Activated CD8-positive, alpha-beta memory T cell treated with anti-CD3 and anti-CD28 coated beads, Interleukin-2, amount 10 ng/mL, durations not matched to agents 7 days and 5 days (primary cell): ENCODE measurements around the gene PWP2. TPM values are rescaled to one million over a fixed set of nuclear protein-coding genes. Genes with fewer than 3 reads are reported as not detected.
"Not testable (repeated sequence)": the region's sequence is repeated elsewhere in the genome, so short reads cannot be mapped to it uniquely, and the experiment has no call there.

Source experiments
- ATAC-seq: fragments of 150-1000 bp; cut with Tn5 transposase; one replicate; pipeline ENCODE4 v1.10.0; 2021; ENCODE audit warnings: moderate library complexity
- CTCF ChIA-PET: fragments of 350-600 bp; sonication (Branson Sonifier 250); formaldehyde crosslinking; loops from one replicate; lab custom pipeline; 2021; ENCODE audit warnings: antibody characterized with exemption; lab: Charles Lee
- DNase-seq: peaks from one replicate; pipeline ENCODE4 v3.0.0-alpha.2; 2020
- H3K27ac Mint-ChIP-seq: one replicate; pipeline ENCODE4 v1.8.0; 2021; ENCODE audit warnings: mild to moderate bottlenecking, mixed read lengths
- H3K27me3 Mint-ChIP-seq: one replicate; pipeline ENCODE4 v1.8.0; 2021; ENCODE audit warnings: mixed read lengths
- H3K36me3 Mint-ChIP-seq: one replicate; pipeline ENCODE4 v1.8.0; 2021; ENCODE audit warnings: mild to moderate bottlenecking, mixed read lengths
- H3K4me1 Mint-ChIP-seq: one replicate; pipeline ENCODE4 v1.8.0; 2021; ENCODE audit warnings: mixed read lengths
- H3K4me3 Mint-ChIP-seq: one replicate; pipeline ENCODE4 v1.8.0; 2021; ENCODE audit warnings: mild to moderate bottlenecking, moderate library complexity, mixed read lengths
- H3K9me3 Mint-ChIP-seq: one replicate; pipeline ENCODE4 v1.8.0; 2022; ENCODE audit warnings: low read depth, mixed read lengths
- total RNA-seq, 2 experiments: library from RNA; stranded (reverse); gene quantifications; one replicate each; pipeline ENCODE4 v1.2.3, GENCODE V29; 2021

Gene PWP2
- total RNA-seq, 2 experiments from 2014 or later = 9.3 to 9.6 TPM

DNA sequence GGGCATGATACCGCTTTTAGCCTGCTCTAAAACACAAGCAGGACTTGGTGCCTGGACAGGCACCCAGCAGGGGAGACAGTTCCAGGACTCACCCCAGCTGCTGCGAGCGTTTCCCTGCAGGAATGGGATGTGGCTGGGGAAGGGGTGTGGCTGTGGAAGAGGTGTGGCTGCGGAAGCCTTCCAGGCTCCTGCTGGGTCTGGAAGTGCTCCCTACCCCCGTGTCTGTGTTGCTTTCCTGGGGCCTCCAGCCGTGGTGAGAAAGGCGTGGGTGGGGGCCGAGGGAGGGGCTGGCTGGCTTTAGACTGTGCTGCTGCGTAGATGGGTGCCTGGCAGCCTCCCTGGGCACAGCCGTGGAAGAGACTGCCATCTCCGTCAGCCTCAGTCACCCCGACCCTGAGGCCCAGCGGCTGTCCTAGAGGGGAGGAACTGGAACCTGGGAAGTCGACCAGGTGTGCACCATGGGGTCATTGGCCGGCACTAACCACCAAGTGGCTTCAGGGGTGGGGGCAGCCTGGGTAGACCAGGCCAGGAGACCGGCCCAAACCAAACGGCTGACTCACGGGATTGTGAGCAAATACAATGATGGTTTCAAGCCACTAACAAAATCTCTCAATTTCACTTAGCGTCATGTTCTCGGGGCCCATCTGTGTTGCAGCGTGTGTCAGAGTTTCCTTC, 46.2 kb downstream of the PWP2 start:
- H3K36me3 Mint-ChIP-seq, H3K9me3 Mint-ChIP-seq, H3K27ac Mint-ChIP-seq, H3K4me3 Mint-ChIP-seq, DNase-seq, H3K27me3 Mint-ChIP-seq, H3K4me1 Mint-ChIP-seq, CTCF ChIA-PET: not testable (repeated sequence)
- ATAC-seq = peak; percentile 10

DNA sequence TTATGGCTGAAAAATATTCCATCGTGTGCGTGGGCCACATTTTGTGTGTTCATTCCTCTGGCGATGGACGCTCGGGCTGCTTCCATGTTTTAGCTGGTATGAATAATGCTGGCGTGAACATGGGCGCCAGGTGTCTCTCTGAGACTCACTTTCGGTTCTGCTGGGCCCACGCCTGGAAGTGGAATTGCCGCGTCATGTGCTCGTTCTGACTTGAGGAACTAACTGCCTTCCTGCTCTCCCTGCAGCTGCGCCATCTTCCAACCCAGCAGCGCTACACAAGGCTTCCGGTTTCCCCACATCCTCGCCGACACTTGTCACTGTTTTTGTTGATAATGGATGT, 46.7 kb downstream of the PWP2 start:
- CTCF ChIA-PET, H3K4me1 Mint-ChIP-seq, H3K36me3 Mint-ChIP-seq, H3K27ac Mint-ChIP-seq, H3K9me3 Mint-ChIP-seq, H3K27me3 Mint-ChIP-seq, H3K4me3 Mint-ChIP-seq: not testable (repeated sequence)
- DNase-seq (peak; percentile 42), ATAC-seq (peak; percentile 27)

- H3K27ac Mint-ChIP-seq, H3K27me3 Mint-ChIP-seq, CTCF ChIA-PET, DNase-seq, H3K36me3 Mint-ChIP-seq, H3K9me3 Mint-ChIP-seq, H3K4me3 Mint-ChIP-seq, H3K4me1 Mint-ChIP-seq: not testable (repeated sequence)
- peak; percentile 14 for ATAC-seq
Measured at GRCh38 chr21:44154816-44155230, 47.6 kb downstream of the PWP2 start.

DNA sequence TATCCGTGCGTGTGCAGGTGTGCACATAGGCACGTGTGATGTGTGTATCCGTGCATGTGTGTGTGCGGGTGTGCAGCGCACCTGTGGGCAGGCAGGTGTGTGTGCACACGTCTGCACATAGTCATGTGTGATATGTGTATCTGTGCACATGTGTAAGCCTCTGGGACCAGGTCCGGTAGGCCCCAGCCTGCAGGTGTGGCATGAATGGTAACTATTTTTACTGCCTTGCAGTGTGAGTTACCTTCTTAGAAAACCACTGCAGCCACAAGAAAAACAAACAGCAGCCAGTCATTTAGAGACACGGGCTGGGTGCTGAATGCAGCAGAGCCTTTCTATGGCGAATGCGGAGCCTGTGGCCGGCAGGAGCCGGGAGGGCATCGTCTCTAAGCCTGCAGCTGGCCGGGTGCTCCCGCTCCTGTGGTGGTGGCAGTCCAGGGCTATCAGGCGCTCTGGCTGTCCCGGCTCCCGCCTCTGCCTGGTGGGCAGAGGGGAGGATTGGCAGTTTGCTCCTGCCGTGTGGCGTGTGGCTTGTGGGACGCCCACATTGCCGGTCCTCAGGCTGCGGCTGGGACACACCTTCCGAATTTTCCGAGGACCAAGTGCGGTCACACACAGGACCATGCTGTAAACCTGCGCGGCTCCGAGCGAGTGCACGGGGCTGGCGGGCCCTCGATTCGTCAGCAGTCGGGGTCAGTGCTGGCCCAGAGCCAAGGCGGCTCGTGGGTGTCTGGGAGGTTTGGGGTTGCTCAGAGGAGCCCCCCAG, 48.2 kb downstream of the PWP2 start:
- DNase-seq, H3K4me3 Mint-ChIP-seq, CTCF ChIA-PET, H3K27ac Mint-ChIP-seq, H3K9me3 Mint-ChIP-seq, H3K4me1 Mint-ChIP-seq, H3K27me3 Mint-ChIP-seq, H3K36me3 Mint-ChIP-seq: not testable (repeated sequence)
- ATAC-seq = peak; percentile 65

DNA sequence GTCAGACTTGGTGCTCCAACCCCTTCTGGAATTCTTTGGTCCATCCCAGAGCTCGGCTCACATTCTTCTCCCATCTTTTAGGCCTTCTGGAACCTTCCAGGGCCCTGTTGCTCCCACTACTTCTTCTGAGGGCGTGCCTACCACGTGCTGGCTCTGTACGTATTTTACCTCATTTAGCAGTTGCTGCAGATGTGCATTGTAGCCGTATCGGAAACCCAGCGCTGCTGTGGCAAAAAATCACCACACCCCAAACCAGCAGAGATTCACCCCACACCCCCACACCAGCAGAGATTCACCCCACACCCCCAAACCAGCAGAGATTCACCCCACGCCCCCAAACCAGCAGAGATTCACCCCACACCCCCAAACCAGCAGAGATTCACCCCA, 48.8 kb downstream of the PWP2 start:
- H3K4me3 Mint-ChIP-seq, H3K9me3 Mint-ChIP-seq, H3K27ac Mint-ChIP-seq, ATAC-seq, H3K36me3 Mint-ChIP-seq, H3K4me1 Mint-ChIP-seq, H3K27me3 Mint-ChIP-seq, DNase-seq, CTCF ChIA-PET: not testable (repeated sequence)

DNA sequence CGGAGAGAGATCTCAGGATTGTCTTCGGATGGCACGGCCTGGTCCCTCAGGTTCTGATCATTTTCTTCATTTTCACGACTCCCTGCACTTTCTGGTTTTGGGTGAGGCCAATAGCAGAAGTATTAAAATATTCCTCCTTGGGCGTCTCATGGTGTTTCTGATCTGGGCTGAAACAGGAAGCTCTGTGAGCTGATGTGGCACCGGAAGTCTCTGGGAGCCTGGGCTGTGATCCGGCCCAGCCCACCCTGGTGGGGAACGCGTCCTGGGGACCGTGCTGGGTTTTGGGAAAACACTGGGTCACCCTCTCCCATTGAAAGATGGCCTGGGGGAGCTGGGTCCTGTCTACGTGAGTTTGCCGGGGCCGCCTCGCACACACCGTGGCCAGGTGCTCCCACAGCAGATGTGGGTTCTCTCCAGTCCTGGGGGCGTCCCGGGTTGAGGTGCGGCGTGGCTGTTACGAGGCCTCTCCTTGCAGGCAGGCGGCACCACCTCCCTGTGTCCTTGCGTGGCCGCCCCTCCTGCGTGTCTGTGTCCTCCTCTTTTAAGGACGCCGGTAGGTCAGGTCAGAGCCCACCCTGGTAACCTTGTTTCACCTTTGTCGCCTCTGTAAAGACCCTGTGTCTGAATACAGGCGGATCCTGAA, 50.4 kb downstream of the PWP2 start:
- H3K27me3 Mint-ChIP-seq, CTCF ChIA-PET, ATAC-seq, H3K36me3 Mint-ChIP-seq, H3K9me3 Mint-ChIP-seq, DNase-seq, H3K4me1 Mint-ChIP-seq, H3K27ac Mint-ChIP-seq, H3K4me3 Mint-ChIP-seq: not testable (repeated sequence)

DNA sequence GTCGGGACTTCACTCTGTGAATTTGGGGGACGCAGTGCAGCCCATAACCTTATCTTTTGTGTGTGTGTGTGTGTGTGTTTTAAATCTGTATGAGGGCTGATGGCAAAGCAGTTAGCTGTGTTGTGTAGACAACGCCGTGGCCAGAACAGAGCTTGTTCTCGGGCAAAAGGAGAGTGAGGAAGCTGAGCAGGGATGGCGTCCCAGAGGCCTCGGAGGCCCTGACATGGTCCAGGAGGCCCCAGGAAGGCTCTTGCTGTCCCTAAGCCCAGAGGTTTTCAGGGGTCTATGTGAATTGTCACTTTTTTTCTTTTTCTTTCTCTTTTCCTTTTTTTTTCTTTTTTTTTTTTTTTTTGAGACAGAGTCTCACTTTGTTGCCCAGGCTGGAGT, 50.9 kb downstream of the PWP2 start:
- H3K27ac Mint-ChIP-seq, DNase-seq, CTCF ChIA-PET, H3K27me3 Mint-ChIP-seq, H3K36me3 Mint-ChIP-seq, ATAC-seq, H3K9me3 Mint-ChIP-seq, H3K4me1 Mint-ChIP-seq, H3K4me3 Mint-ChIP-seq: not testable (repeated sequence)

- H3K27me3 Mint-ChIP-seq, H3K4me3 Mint-ChIP-seq, CTCF ChIA-PET, H3K27ac Mint-ChIP-seq, H3K36me3 Mint-ChIP-seq, H3K4me1 Mint-ChIP-seq, H3K9me3 Mint-ChIP-seq: not testable (repeated sequence)
- ATAC-seq (peak; percentile 54), DNase-seq (peak; percentile 28)
Measured at GRCh38 chr21:44159349-44160297, 52.4 kb downstream of the PWP2 start.

DNA sequence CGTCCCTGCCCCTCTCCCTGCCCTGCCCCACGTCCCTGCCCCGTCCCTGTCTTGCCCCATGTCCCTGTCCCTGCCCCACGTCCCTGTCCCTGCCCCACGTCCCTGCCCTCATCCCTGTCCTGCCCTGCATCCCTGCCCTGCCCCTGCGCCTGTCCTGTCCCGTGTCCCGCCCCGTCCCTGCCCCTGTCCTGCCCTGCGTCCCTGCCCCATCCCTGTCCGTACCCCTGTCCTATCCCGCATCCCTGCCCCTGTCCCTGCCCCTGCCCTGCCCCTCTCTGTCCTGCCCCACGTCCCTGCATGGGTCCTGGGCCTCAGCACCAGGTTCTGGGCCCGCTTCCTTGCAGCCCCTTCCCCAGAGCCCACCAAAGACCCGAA, 53.1 kb downstream of the PWP2 start:
- CTCF ChIA-PET, H3K4me3 Mint-ChIP-seq, H3K27me3 Mint-ChIP-seq, H3K36me3 Mint-ChIP-seq, DNase-seq, ATAC-seq, H3K27ac Mint-ChIP-seq, H3K4me1 Mint-ChIP-seq, H3K9me3 Mint-ChIP-seq: not testable (repeated sequence)

DNA sequence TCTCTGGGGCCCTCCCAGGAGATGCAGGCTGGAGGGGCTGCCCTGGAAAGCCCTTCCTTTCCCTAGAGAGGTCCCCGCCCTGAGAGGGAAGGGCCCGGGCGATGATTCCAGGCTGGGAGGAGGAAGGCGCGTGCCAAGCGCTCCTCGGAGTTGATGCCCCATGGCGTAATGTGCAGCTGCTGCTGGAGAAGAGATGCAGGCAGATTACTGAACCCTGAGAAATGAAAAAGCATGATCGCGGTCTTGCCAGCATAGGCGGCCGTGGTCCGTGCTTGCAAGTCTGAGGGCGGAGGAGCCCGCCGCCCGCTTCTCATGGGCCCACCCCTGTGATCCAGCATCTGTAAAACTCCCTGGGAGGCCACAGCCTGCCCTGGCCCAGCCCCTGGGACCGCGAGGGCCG, 53.6 kb downstream of the PWP2 start:
- CTCF ChIA-PET, ATAC-seq, H3K27ac Mint-ChIP-seq: not testable (repeated sequence)

DNA sequence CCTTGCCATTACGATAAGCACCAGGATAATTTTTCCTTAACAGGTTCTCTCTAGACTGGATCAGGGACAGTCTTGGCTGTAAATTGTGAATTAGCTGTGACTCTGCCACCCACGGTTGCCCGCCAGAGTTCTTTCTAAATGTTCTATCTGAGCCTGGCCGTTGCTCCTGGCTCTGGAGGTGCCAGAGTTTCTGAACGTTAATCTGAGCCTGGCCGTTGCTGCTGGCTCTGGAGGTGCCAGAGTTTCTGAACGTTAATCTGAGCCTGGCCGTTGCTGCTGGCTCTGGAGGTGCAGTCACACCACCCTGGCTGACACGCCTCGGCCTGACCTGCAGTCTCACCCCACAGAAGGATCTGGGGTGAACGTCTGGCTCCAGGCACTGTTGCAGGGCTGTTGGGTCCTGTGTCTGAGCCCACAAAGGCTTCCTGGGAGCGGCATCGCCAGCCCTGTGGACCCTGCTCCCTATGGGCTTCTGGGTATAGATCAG, 56.0 kb downstream of the PWP2 start:
- DNase-seq, H3K9me3 Mint-ChIP-seq, CTCF ChIA-PET, ATAC-seq, H3K4me1 Mint-ChIP-seq, H3K4me3 Mint-ChIP-seq, H3K27me3 Mint-ChIP-seq, H3K36me3 Mint-ChIP-seq, H3K27ac Mint-ChIP-seq: not testable (repeated sequence)

More for the DNA sequence above, 53.6 kb downstream of the PWP2 start:
- H3K4me1 Mint-ChIP-seq, H3K27me3 Mint-ChIP-seq, H3K36me3 Mint-ChIP-seq, H3K4me3 Mint-ChIP-seq, DNase-seq, H3K9me3 Mint-ChIP-seq: not testable (repeated sequence)

DNA sequence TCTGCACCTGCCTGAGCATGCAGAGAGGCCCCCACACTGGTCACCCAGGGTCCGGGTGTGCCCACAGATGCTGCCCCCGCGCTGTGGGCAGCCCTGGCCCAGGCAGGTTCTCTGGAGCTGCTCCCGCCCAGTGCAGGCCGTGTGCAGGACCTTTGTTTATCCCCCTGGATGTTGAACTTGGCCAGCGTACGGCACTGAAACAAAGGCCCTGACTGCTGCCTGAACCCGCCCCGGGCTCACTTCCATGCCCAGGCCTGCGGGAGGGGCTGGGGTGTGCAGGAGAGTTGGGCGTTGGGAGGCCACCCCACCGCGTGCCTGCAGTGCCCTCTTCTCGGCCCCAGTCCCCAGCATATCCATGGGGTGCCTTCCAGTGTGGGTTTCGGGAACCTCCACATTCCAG, 58.7 kb downstream of the PWP2 start:
- H3K36me3 Mint-ChIP-seq, H3K4me3 Mint-ChIP-seq, H3K4me1 Mint-ChIP-seq, H3K9me3 Mint-ChIP-seq, ATAC-seq, H3K27ac Mint-ChIP-seq, DNase-seq, CTCF ChIA-PET, H3K27me3 Mint-ChIP-seq: not testable (repeated sequence)

GRCh38 chr21:44167527-44167926, 60.3 kb downstream of the PWP2 start:
- H3K27me3 Mint-ChIP-seq, H3K9me3 Mint-ChIP-seq, CTCF ChIA-PET, H3K4me3 Mint-ChIP-seq, DNase-seq, ATAC-seq, H3K4me1 Mint-ChIP-seq, H3K27ac Mint-ChIP-seq, H3K36me3 Mint-ChIP-seq: not testable (repeated sequence)
